ENCODE measurements around the gene FADS6. TPM values are rescaled to one million over a fixed set of nuclear protein-coding genes. Genes with fewer than 3 reads are reported as not detected.

FADS6 gene
- total and polyA plus RNA-seq, 7 donors, result 0.06 to 1.8 (median 1.6) TPM; not detected in 4

- no peak for TF ChIP-seq CTCF (IDR thresholded peaks at IDR 0.05)
- no peak for TF ChIP-seq EP300 (IDR thresholded peaks at IDR 0.05)
- TF ChIP-seq POLR2A (IDR thresholded peaks at IDR 0.05), result no peak
- no peak for TF ChIP-seq POLR2AphosphoS5 (IDR thresholded peaks at IDR 0.05)
- intact Hi-C loops (cut with DNase I), result no loop called here
- no peak for DNase-seq
- Histone ChIP-seq H3K9me3 (no peaks in the 10 kb centered on the region), H3K4me3 (no peak overlapping the region), H3K36me3 (no peaks in the 10 kb centered on the region), H3K27me3 (peaks cover 20 to 85% (median 77%) of the 10 kb centered on the region in 3 donors), H3K27ac (no peak overlapping the region), H3K4me1 (peaks cover 0 to 10% (median 6%) of the 10 kb centered on the region in 4 donors)
- WGBS, 2 donors, result 69 to 78% methylated on average over 8 of the region's 8 CpGs
Measured at GRCh38 chr17:74853669-74854068, 39.8 kb downstream of the FADS6 start.

GRCh38 chr17:74853048-74853397 lies 40.4 kb downstream of the FADS6 start:
- Histone ChIP-seq H3K27me3 (peaks cover 18 to 78% (median 71%) of the 10 kb centered on the region in 3 donors), H3K27ac (no peak overlapping the region), H3K4me1 (peaks cover 0 to 10% (median 6%) of the 10 kb centered on the region in 4 donors), H3K36me3 (no peaks in the 10 kb centered on the region), H3K9me3 (no peaks in the 10 kb centered on the region), H3K4me3 (no peak overlapping the region)
- WGBS, 2 donors, result 15% methylated on average over 9 of the region's 9 CpGs
- DNase-seq, result no peak
- intact Hi-C loops (cut with DNase I), result no loop called here
- no peak for TF ChIP-seq CTCF (IDR thresholded peaks at IDR 0.05)
- no peak for TF ChIP-seq POLR2AphosphoS5 (IDR thresholded peaks at IDR 0.05)
- no peak for TF ChIP-seq POLR2A (IDR thresholded peaks at IDR 0.05)
- TF ChIP-seq EP300 (IDR thresholded peaks at IDR 0.05), result no peak

GRCh38 chr17:74852237-74853047 lies 41.0 kb downstream of the FADS6 start:
- 12 to 20% methylated on average over 76 of the region's 76 CpGs for WGBS, 2 donors
- Histone ChIP-seq H3K27me3 (peaks cover 18 to 72% (median 67%) of the 10 kb centered on the region in 3 donors), H3K27ac (no peak overlapping the region), H3K9me3 (no peaks in the 10 kb centered on the region), H3K36me3 (no peaks in the 10 kb centered on the region), H3K4me1 (peaks cover 0 to 10% (median 6%) of the 10 kb centered on the region in 4 donors), H3K4me3 (no peak overlapping the region)
- DNase-seq, result no peak
- TF ChIP-seq CTCF (IDR thresholded peaks at IDR 0.05) (no peak), POLR2AphosphoS5 (IDR thresholded peaks at IDR 0.05) (no peak), EP300 (IDR thresholded peaks at IDR 0.05) (no peak), POLR2A (IDR thresholded peaks at IDR 0.05) (no peak)
- intact Hi-C loops (cut with DNase I), result no loop called here

- intact Hi-C loops (cut with DNase I), result no loop called here
- TF ChIP-seq POLR2A (IDR thresholded peaks at IDR 0.05) (no peak), CTCF (IDR thresholded peaks at IDR 0.05) (no peak), POLR2AphosphoS5 (IDR thresholded peaks at IDR 0.05) (no peak), EP300 (IDR thresholded peaks at IDR 0.05) (no peak)
- 40 to 62% methylated on average over 29 of the region's 29 CpGs for WGBS, 2 donors
- no peak for DNase-seq
- Histone ChIP-seq H3K9me3 (no peaks in the 10 kb centered on the region), H3K36me3 (no peaks in the 10 kb centered on the region), H3K27me3 (peaks cover 18 to 67% (median 60%) of the 10 kb centered on the region in 3 donors), H3K27ac (no peak overlapping the region), H3K4me1 (peaks cover 0 to 10% (median 6%) of the 10 kb centered on the region in 4 donors), H3K4me3 (no peak overlapping the region)
Measured at GRCh38 chr17:74851612-74852236, 41.7 kb downstream of the FADS6 start.
